Stimulated activated CD4-positive, alpha-beta T cell treated with anti-CD3 and anti-CD28 coated beads, Interleukin-15, amount 100 ng/mL, for 1 hour (primary cell): ENCODE measurements around the gene PPP4R3A.
"Not testable (repeated sequence)": the region's sequence is repeated elsewhere in the genome, so short reads cannot be mapped to it uniquely, and the experiment has no call there.

Experiments
- DNase-seq, 2 donors: peaks; one replicate each; pipeline ENCODE4 v3.0.0-alpha.2; 2020; ENCODE audit warnings: low read depth in 1 of 2, low spot score in 1 of 2

PPP4R3A gene

GRCh38 chr14:91410771-91411536 is 99.2 kb downstream of the PPP4R3A start:
- no peak for DNase-seq

DNA sequence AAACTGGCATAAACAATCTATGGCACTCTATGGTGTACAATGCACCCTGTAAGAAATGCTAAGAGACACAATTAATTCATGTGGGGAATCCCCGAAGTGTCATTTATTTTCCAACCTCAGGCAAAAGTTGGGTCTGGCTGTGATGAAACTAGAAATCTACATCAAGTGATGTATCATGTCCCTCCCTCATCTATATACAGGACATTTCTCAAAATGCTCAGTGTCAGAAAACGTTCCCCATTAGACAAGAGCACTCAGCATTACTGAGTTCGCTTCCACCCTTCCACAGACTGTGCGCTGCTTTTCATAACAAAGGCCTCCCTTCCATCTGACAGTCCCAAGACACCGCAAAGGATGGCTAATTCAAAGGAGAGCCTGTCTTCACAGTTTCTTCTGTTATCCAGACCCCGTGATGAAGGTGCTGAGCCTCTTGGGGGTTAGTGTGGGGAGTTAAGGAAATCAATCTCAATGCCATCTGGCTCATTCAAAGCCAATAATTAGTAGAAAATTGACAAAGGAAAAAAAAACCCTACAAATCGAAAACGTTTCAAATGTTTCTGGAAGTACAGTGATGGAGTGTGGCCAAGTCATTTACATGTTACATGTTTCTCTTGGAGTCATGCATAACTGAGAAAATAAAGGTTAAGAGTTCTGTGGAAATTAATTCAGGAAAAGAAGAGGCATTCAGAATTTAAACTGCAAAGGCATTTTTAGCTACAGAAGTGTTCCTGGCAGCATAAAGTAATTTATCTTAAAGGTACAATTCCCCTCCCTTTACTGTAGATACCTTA is 100.0 kb downstream of the PPP4R3A start:
- no peak for DNase-seq

DNA sequence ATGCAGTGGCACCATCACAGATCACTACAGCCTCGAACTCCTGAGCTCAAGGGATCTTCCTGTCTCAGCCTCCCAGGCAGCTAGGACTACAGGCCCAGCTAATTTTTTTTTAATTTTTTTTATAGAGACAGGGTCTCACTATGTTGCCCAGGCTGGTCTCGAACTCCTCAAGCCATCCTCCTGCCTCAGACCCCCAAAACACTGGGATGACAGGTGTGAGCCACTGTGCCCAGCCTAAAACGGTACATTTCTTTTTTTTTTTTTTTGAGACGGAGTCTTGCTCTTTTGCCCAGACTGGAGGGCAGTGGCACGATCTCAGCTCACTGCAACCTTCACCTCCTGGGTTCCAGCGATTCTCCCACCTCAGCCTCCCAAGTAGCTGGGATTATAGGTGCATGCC is 100.9 kb downstream of the PPP4R3A start:
- not testable (repeated sequence) for DNase-seq
